SU-DHL-6 (cell line): ENCODE measurements around the gene SART3.

Experiments used
- CTCF ChIP-seq: fragments of 200-600 bp; sonication (generic); IDR thresholded peaks from one replicate; pipeline ENCODE4 v1.5.1; 2017; ENCODE audit warnings: antibody characterized with exemption, mild to moderate bottlenecking, low read length, moderate library complexity; ENCODE audit not compliant: insufficient read depth, poor library complexity, severe bottlenecking
- EZH2phosphoT487 ChIP-seq: fragments of 200-600 bp; sonication (generic), shearing (Covaris generic); conservative IDR thresholded peaks from 2 replicates; pipeline ENCODE4 v1.6.1; 2018; ENCODE audit warnings: mild to moderate bottlenecking, antibody characterized with exemption, low read length, moderate library complexity, mixed read lengths

GRCh38 chr12:108562348-108563135 is 1.6 kb upstream of the SART3 start, which contains the start of gene ISCU:
- TF ChIP-seq CTCF: no peak
- no peak for TF ChIP-seq EZH2phosphoT487
